GM21619 (cell line): ENCODE data around the gene CEP57.

Experiments used
- ATAC-seq: cut with Tn5 transposase; IDR thresholded peaks from one replicate; pipeline ENCODE4 v1.9.1; 2021; ENCODE audit not compliant: unreplicated experiment

The CEP57 gene

GRCh38 chr11:95790123-95790932 lies at the start of gene CEP57:
Gene CEP57, plus strand, starts transcription at chr11:95790498. Its CDS starts 201 bp downstream, at chr11:95790699.
- ATAC-seq: peak; percentile 66

- no peak for ATAC-seq
Observed at GRCh38 chr11:95750101-95750500, 40.2 kb upstream of the CEP57 start.

- ATAC-seq: no peak
Observed at GRCh38 chr11:95751515-95751914, 38.8 kb upstream of the CEP57 start.

- no peak for ATAC-seq
Observed at GRCh38 chr11:95760941-95761340, 29.4 kb upstream of the CEP57 start.

GRCh38 chr11:95762534-95762933 lies 27.8 kb upstream of the CEP57 start:
- no peak for ATAC-seq

- ATAC-seq: no peak
Observed at GRCh38 chr11:95764267-95764898, 25.9 kb upstream of the CEP57 start.

- no peak for ATAC-seq
Observed at GRCh38 chr11:95766701-95767100, 23.6 kb upstream of the CEP57 start.

- no peak for ATAC-seq
Observed at GRCh38 chr11:95767498-95767897, 22.8 kb upstream of the CEP57 start.

GRCh38 chr11:95768521-95768920 lies 21.8 kb upstream of the CEP57 start:
- no peak for ATAC-seq

GRCh38 chr11:95776859-95777258 lies 13.4 kb upstream of the CEP57 start:
- ATAC-seq: no peak

- no peak for ATAC-seq
Observed at GRCh38 chr11:95778699-95779098, 11.6 kb upstream of the CEP57 start.

GRCh38 chr11:95780544-95780943 lies 9.8 kb upstream of the CEP57 start:
- no peak for ATAC-seq

- peak; percentile 1 for ATAC-seq
Observed at GRCh38 chr11:95788921-95789505, 1.3 kb upstream of the CEP57 start.

- peak; percentile 64 for ATAC-seq
Observed at GRCh38 chr11:95789506-95790122, 684 bp upstream of the CEP57 start, which contains the start of gene FAM76B. Gene FAM76B, minus strand, starts transcription at chr11:95789782. Its CDS starts 304 bp downstream, at chr11:95789478.

- ATAC-seq: no peak
Observed at GRCh38 chr11:95790933-95791708, 823 bp downstream of the CEP57 start.

GRCh38 chr11:95791709-95792033 lies 1.4 kb downstream of the CEP57 start:
- no peak for ATAC-seq

GRCh38 chr11:95792200-95792599 lies 1.9 kb downstream of the CEP57 start:
- ATAC-seq: no peak

- no peak for ATAC-seq
Observed at GRCh38 chr11:95792700-95793099, 2.4 kb downstream of the CEP57 start.

GRCh38 chr11:95793116-95793515 lies 2.8 kb downstream of the CEP57 start:
- no peak for ATAC-seq

GRCh38 chr11:95794086-95794485 lies 3.8 kb downstream of the CEP57 start:
- ATAC-seq: no peak
